ENCODE measurements around the gene ERLEC1.

GRCh38 chr2:53744395-53745065, 42.3 kb upstream of the ERLEC1 start:
- no peak for TF ChIP-seq POLR2A (IDR thresholded peaks at IDR 0.05)
- TF ChIP-seq CTCF (IDR thresholded peaks at IDR 0.05), result no peak

Data from body of pancreas (tissue), 4 donors.